ENCODE data around the gene COP1.

- TF ChIP-seq MYC (IDR thresholded peaks at IDR 0.05; ENCODE audit: borderline replicate concordance, low read length) = no peak
- no peak for TF ChIP-seq CTCF (IDR thresholded peaks at IDR 0.05)
- TF ChIP-seq POLR2A (IDR thresholded peaks at IDR 0.05; ENCODE audit: low read length) = no peak
- no peak for TF ChIP-seq EHMT2 (IDR thresholded peaks at IDR 0.05; ENCODE audit: low read depth)
Observed at GRCh38 chr1:176244851-176245250, 37.8 kb upstream of the COP1 start.

All from A549 (cell line).